WTC11 (cell line): ENCODE results near the gene NRIP2. TPM values are rescaled to one million over a fixed set of nuclear protein-coding genes. Genes with fewer than 3 reads are reported as not detected.

ENCODE experiments used
- ATAC-seq: fragments of 200-7000 bp; cut with Tn5 transposase; 2 replicates; pipeline ENCODE4 v1.10.0; 2021; ENCODE audit warnings: mild to moderate bottlenecking, moderate library complexity
- CTCF ChIA-PET: fragments of 300-600 bp; sonication (Branson Sonifier 250); formaldehyde crosslinking; loops from one replicate; lab custom pipeline; 2021; ENCODE audit warnings: antibody characterized with exemption; lab: Charles Lee
- POLR2A ChIA-PET: fragments of 350-600 bp; sonication (Branson Sonifier 250); formaldehyde crosslinking; loops from one replicate; lab custom pipeline; 2021; ENCODE audit warnings: antibody characterized with exemption; lab: Charles Lee
- DNase-seq: peaks from one replicate; pipeline ENCODE4 v3.0.0; 2021; ENCODE audit warnings: low spot score
- H3K27ac Mint-ChIP-seq: 2 replicates; pipeline ENCODE4 v1.8.0; 2021; ENCODE audit warnings: mixed read lengths
- H3K27me3 Mint-ChIP-seq: 2 replicates; pipeline ENCODE4 v1.8.0; 2021; ENCODE audit warnings: low read depth, mild to moderate bottlenecking, moderate library complexity, mixed read lengths
- H3K36me3 Mint-ChIP-seq: 2 replicates; pipeline ENCODE4 v1.8.0; 2021; ENCODE audit warnings: mixed read lengths
- H3K4me1 Mint-ChIP-seq: 2 replicates; pipeline ENCODE4 v1.8.0; 2022; ENCODE audit warnings: mixed read lengths
- H3K4me3 Mint-ChIP-seq: 2 replicates; pipeline ENCODE4 v1.8.0; 2021; ENCODE audit warnings: mild to moderate bottlenecking, moderate library complexity, mixed read lengths
- H3K9me3 Mint-ChIP-seq: 2 replicates; pipeline ENCODE4 v1.8.0; 2021; ENCODE audit warnings: mixed read lengths
- E2F1 ChIP-seq: sonication (generic); formaldehyde crosslinking; IDR thresholded peaks from 2 replicates; pipeline ENCODE4 v1.8.0; 2022; ENCODE audit warnings: mild to moderate bottlenecking, missing genetic modification reagents
- E2F4 ChIP-seq: sonication (generic); formaldehyde crosslinking; IDR thresholded peaks from 2 replicates; pipeline ENCODE4 v1.8.1; 2022; ENCODE audit warnings: low read depth, mild to moderate bottlenecking, moderate library complexity, missing genetic modification reagents, borderline replicate concordance
- ESRRA ChIP-seq: sonication (generic); formaldehyde crosslinking; IDR thresholded peaks from 2 replicates; pipeline ENCODE4 v1.8.1; 2022; ENCODE audit warnings: mild to moderate bottlenecking, missing genetic modification reagents, borderline replicate concordance
- FOXK1 ChIP-seq: sonication (generic); formaldehyde crosslinking; IDR thresholded peaks from 2 replicates; pipeline ENCODE4 v1.8.0; 2022; ENCODE audit warnings: mild to moderate bottlenecking, moderate library complexity, missing genetic modification reagents
- HMGA2 ChIP-seq: fragments of 250-450 bp; sonication (Bioruptor Pico); IDR thresholded peaks from 2 replicates; pipeline ENCODE4 v1.4.0; 2021; ENCODE audit warnings: mild to moderate bottlenecking, moderate library complexity
- MXD4 ChIP-seq: fragments of 250-450 bp; sonication (Bioruptor Pico); IDR thresholded peaks from 2 replicates; pipeline ENCODE4 v1.8.0; 2021; ENCODE audit warnings: mild to moderate bottlenecking, moderate library complexity, borderline replicate concordance
- NR2C2 ChIP-seq: sonication (generic); formaldehyde crosslinking; IDR thresholded peaks from 2 replicates; pipeline ENCODE4 v1.8.0; 2022; ENCODE audit warnings: mild to moderate bottlenecking, missing genetic modification reagents
- NR3C1 ChIP-seq: sonication (generic); formaldehyde crosslinking; conservative IDR thresholded peaks from 2 replicates; pipeline ENCODE4 v1.8.1; 2023; ENCODE audit warnings: low read depth, mild to moderate bottlenecking, missing genetic modification reagents
- PRDM15 ChIP-seq: sonication (generic); formaldehyde crosslinking; IDR thresholded peaks from 2 replicates; pipeline ENCODE4 v1.8.0; 2022; ENCODE audit warnings: missing genetic modification reagents
- TCF7 ChIP-seq: sonication (generic); formaldehyde crosslinking; IDR thresholded peaks from 2 replicates; pipeline ENCODE4 v1.8.0; 2022; ENCODE audit warnings: mild to moderate bottlenecking, low read depth, missing genetic modification reagents, moderate library complexity
- TEAD4 ChIP-seq: sonication (generic); formaldehyde crosslinking; IDR thresholded peaks from 2 replicates; pipeline ENCODE4 v1.8.0; 2022; ENCODE audit warnings: mild to moderate bottlenecking, missing genetic modification reagents
- ZMAT4 ChIP-seq: fragments of 250-450 bp; sonication (Bioruptor Pico); IDR thresholded peaks from 2 replicates; pipeline ENCODE4 v1.9.0; 2021; ENCODE audit warnings: mild to moderate bottlenecking
- ZNF423 ChIP-seq: fragments of 250-450 bp; sonication (Bioruptor Pico); IDR thresholded peaks from 2 replicates; pipeline ENCODE4 v2.1.2; 2022; ENCODE audit warnings: mild to moderate bottlenecking, moderate library complexity
- ZNF671 ChIP-seq: fragments of 250-450 bp; sonication (Bioruptor Pico); IDR thresholded peaks from 2 replicates; pipeline ENCODE4 v1.8.0; 2021; ENCODE audit warnings: mild to moderate bottlenecking
- total RNA-seq: library from RNA; stranded (reverse); gene quantifications from 3 replicates; pipeline ENCODE4 v1.2.3, GENCODE V29; 2021
- TF ChIP-seq, protein P1 (sequence below): sonication (generic); formaldehyde crosslinking; IDR thresholded peaks from 2 replicates; pipeline ENCODE4 v1.8.1; 2023; ENCODE audit warnings: mild to moderate bottlenecking, missing genetic modification reagents, borderline replicate concordance
- TF ChIP-seq, protein P2 (sequence below): fragments of 250-450 bp; sonication (Bioruptor Pico); IDR thresholded peaks from 2 replicates; pipeline ENCODE4 v1.9.0; 2021; ENCODE audit warnings: mild to moderate bottlenecking
- TF ChIP-seq, protein P3 (sequence below): sonication (generic); formaldehyde crosslinking; conservative IDR thresholded peaks from 2 replicates; pipeline ENCODE4 v1.8.1; 2022; ENCODE audit warnings: mild to moderate bottlenecking, missing genetic modification reagents

The NRIP2 gene
- total RNA-seq, 1 experiment from 2014 or later = not detected

GRCh38 chr12:2858334-2858733 lies 23.5 kb upstream of the NRIP2 start:
- POLR2A ChIA-PET = interaction anchor here (0.7 to 1.1 kb wide), 2 partner anchors 19 to 33 kb away, joined by 3 to 4 read pairs; partner anchors contain the start of genes FOXM1 and RHNO1

DNA sequence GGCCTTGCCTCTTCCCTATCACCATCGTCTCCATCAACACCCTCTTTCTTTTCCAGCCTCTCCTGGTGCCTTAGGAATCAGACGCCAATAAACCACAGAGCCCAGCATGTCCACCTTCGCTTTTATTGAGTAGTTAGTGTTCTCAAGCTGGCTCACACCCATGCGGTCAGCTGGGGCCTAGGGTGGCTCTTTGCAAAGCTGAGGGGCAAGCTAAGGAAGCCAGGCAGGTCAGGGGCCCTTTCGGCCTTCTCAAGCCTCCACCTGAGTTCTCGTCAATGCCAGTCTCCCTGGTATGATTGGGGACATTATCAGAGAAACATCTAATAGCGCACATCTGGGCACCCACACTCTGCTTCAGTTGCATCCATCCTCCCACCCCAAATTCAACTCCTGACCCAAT lies 22.7 kb upstream of the NRIP2 start:
- no peak for DNase-seq
- peaks cover 3% of the 10 kb centered on the region; the same call in 1 of the 2 replicates for H3K4me1 Mint-ChIP-seq
- no peak overlapping the region for H3K27ac Mint-ChIP-seq
- ChIA-PET CTCF (interaction anchor here (1.0 to 4.2 kb wide), 4 partner anchors 12 to 184 kb away, joined by 4 to 24 read pairs (median 8); no protein-coding TSS in a partner anchor), POLR2A (interaction anchor here (0.7 to 1.1 kb wide), 2 partner anchors 20 to 33 kb away, joined by 3 to 4 read pairs; partner anchors contain the start of genes FOXM1 and RHNO1)
- H3K4me3 Mint-ChIP-seq = no peak overlapping the region
- no peak for TF ChIP-seq PRDM15
- TF ChIP-seq NR2C2 = no peak
- TF ChIP-seq NR3C1 = no peak
- TF ChIP-seq HMGA2 (CRISPR knock-in tag) = no peak
- no peak for TF ChIP-seq MXD4 (CRISPR knock-in tag)
- TF ChIP-seq ESRRA = no peak
- TF ChIP-seq TEAD4 = no peak
- TF ChIP-seq ZMAT4 = no peak
- no peak for ATAC-seq
- peaks cover 34% of the 10 kb centered on the region for H3K36me3 Mint-ChIP-seq
- no peaks in the 10 kb centered on the region; the same call in 1 of the 2 replicates for H3K27me3 Mint-ChIP-seq
- H3K9me3 Mint-ChIP-seq = no peaks in the 10 kb centered on the region

More at GRCh38 chr12:2858334-2858733, 23.5 kb upstream of the NRIP2 start:
- peaks cover 3% of the 10 kb centered on the region; the same call in 1 of the 2 replicates for H3K4me1 Mint-ChIP-seq
- no peaks in the 10 kb centered on the region for H3K9me3 Mint-ChIP-seq
- no peak for ATAC-seq
- no peak for DNase-seq
- TF ChIP-seq ZNF423 (CRISPR knock-in tag) (no peak), FOXK1 (CRISPR knock-in tag) (no peak), E2F1 (no peak), ZNF671 (CRISPR knock-in tag) (no peak), TCF7 (no peak), E2F4 (CRISPR knock-in tag) (no peak)
- TF ChIP-seq, protein P1, sequence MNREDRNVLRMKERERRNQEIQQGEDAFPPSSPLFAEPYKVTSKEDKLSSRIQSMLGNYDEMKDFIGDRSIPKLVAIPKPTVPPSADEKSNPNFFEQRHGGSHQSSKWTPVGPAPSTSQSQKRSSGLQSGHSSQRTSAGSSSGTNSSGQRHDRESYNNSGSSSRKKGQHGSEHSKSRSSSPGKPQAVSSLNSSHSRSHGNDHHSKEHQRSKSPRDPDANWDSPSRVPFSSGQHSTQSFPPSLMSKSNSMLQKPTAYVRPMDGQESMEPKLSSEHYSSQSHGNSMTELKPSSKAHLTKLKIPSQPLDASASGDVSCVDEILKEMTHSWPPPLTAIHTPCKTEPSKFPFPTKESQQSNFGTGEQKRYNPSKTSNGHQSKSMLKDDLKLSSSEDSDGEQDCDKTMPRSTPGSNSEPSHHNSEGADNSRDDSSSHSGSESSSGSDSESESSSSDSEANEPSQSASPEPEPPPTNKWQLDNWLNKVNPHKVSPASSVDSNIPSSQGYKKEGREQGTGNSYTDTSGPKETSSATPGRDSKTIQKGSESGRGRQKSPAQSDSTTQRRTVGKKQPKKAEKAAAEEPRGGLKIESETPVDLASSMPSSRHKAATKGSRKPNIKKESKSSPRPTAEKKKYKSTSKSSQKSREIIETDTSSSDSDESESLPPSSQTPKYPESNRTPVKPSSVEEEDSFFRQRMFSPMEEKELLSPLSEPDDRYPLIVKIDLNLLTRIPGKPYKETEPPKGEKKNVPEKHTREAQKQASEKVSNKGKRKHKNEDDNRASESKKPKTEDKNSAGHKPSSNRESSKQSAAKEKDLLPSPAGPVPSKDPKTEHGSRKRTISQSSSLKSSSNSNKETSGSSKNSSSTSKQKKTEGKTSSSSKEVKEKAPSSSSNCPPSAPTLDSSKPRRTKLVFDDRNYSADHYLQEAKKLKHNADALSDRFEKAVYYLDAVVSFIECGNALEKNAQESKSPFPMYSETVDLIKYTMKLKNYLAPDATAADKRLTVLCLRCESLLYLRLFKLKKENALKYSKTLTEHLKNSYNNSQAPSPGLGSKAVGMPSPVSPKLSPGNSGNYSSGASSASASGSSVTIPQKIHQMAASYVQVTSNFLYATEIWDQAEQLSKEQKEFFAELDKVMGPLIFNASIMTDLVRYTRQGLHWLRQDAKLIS (CRISPR knock-in tag) = no peak
- TF ChIP-seq, protein P2, sequence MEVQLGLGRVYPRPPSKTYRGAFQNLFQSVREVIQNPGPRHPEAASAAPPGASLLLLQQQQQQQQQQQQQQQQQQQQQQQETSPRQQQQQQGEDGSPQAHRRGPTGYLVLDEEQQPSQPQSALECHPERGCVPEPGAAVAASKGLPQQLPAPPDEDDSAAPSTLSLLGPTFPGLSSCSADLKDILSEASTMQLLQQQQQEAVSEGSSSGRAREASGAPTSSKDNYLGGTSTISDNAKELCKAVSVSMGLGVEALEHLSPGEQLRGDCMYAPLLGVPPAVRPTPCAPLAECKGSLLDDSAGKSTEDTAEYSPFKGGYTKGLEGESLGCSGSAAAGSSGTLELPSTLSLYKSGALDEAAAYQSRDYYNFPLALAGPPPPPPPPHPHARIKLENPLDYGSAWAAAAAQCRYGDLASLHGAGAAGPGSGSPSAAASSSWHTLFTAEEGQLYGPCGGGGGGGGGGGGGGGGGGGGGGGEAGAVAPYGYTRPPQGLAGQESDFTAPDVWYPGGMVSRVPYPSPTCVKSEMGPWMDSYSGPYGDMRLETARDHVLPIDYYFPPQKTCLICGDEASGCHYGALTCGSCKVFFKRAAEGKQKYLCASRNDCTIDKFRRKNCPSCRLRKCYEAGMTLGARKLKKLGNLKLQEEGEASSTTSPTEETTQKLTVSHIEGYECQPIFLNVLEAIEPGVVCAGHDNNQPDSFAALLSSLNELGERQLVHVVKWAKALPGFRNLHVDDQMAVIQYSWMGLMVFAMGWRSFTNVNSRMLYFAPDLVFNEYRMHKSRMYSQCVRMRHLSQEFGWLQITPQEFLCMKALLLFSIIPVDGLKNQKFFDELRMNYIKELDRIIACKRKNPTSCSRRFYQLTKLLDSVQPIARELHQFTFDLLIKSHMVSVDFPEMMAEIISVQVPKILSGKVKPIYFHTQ (CRISPR knock-in tag) = no peak
- TF ChIP-seq, protein P3, sequence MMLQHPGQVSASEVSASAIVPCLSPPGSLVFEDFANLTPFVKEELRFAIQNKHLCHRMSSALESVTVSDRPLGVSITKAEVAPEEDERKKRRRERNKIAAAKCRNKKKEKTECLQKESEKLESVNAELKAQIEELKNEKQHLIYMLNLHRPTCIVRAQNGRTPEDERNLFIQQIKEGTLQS (CRISPR knock-in tag) = no peak
- TF ChIP-seq, all 79 proteins: peak for 0
- H3K27ac Mint-ChIP-seq = no peak overlapping the region
- H3K36me3 Mint-ChIP-seq = peaks cover 41% of the 10 kb centered on the region
- H3K27me3 Mint-ChIP-seq = no peaks in the 10 kb centered on the region; the same call in 1 of the 2 replicates
- CTCF ChIA-PET = interaction anchor here (0.8 to 4.2 kb wide), 4 partner anchors 13 to 183 kb away, joined by 5 to 24 read pairs (median 8); no protein-coding TSS in a partner anchor
- no peak overlapping the region for H3K4me3 Mint-ChIP-seq
